HG03108 (cell line): ENCODE results near the gene SPRY1.

Experiments used
- ATAC-seq: cut with Tn5 transposase; IDR thresholded peaks from one replicate; pipeline ENCODE4 v1.9.1; 2021; ENCODE audit warnings: moderate library complexity; ENCODE audit not compliant: unreplicated experiment

Gene SPRY1

DNA sequence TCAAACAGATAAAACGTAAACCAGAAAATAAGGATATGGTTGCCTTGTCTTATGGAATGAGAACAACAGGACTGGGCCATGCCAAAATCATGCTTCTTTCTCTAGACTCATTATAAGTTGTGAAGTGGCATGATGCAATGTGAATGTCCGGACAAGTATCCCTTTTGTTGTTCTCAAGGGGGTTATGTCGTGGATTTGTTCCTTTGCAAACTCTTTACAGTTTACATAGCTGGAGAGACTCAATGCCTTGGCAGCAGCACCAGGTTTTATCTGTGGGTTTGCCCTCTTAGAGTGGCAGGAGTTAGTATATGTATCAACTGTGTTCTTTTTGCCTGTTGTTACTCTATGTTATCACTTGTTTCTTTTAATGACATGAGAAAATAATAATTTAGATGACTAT is 41.4 kb downstream of the SPRY1 start:
- ATAC-seq = no peak

DNA sequence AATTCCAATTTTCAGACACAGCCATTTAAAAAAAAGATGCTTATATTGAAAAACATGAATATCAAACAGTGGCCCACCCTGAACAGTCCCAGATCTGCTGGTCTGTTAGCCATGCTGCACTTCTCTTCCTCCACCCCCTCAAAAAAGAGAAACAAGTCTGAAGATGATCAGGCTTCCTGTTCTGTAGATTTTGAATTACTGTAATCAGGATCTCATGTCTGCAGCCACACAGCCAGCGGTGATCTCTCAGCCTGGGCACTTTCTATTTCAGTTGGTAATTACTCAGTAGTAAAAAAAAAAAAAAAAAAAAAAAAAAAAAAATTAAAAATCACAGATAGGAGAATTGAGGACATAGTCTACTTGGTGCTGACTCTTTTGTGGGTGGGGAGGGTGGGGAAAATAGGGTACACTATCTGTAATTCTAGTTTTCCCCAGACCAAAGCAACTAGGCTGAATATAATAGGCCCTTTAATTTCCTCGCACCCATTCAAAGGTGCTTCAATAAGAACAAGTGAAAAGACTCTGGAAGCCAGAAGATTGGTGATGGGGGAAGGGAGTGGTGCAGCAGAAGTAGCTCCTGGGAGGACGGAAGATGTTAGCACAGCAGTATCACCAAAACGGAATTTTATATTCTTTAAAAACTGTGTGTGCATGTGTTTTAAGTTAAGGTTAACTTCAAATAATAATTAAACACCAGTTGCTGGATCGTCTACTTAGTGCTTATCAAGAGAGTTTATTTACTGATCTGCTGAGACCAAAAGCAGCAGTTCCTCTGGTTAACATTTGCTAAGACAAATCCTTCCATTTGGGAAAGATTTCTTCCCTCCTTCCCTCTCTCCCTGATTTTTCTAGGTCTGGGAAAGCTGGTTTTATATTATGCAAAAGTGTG is 47.0 kb downstream of the SPRY1 start:
- ATAC-seq = peak; percentile 86

DNA sequence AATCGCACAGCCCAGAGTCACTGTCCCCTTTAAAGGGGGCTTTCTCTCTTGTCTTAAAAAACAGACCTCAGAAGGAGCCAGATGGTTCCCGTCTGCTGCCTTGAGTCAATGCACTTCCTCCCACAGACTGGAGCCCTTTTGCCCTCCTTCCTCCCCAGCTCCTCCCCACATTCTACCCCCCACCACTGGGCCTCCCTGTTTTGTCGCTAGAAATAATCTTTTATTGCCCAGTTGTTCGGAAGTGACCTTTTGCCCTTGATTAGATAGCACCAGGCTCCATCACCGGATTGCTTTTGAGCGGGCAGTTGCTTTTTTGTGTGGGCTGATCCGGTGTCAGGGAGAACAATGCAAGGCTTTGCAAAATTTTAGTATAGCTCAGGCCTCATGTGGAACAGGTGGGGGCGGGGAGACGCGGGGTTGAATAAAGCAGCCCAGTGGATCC is 47.7 kb downstream of the SPRY1 start:
- ATAC-seq = peak; percentile 77

DNA sequence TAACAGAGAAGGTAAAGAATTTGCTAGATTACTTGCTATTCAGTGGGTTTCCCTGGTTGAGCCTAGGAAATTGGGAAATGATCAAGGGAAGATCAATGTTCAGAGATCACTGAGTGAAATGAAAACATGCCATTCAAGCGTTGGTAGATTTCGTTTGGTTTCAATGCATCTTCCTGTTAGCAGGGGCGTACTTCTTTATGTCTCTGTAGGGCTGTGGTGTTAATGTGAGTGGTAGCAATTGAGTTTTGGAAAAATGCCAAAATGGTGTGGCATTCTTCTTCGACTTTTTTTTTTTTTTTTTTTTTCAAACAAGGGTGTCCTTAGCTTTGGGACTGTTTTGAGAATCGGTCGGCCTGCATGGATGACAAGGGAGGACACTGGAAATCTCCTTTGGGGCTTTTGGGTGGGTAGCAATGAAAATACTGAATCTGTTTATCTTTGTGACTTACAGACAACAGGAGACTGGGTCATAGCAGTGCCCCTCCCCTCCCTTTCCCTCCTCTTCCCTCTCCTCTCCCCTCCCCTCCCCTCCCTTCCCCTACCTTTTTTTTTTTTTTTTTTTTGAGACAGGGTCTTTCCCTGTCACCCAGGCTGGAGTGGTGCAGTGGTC is 50.4 kb downstream of the SPRY1 start:
- ATAC-seq = no peak

DNA sequence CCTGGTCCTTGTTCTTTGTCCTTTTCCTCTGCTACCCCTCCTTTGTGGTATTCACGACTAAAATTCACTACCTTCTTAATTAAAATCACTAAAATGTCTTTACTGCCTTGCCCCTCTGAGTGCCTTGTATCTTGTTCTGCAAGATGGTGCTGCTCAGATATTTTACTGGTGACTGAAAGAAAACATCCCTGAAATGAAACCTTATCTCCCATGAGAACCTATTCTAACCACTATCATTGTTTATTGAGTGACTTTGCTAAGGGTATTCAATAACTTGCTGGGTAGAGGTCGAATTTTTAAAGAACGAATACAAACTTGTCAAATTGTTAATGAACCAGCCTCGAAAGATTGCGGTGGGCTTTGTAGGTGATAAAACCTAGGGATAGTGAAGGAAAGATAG is 52.8 kb downstream of the SPRY1 start:
- ATAC-seq = no peak

DNA sequence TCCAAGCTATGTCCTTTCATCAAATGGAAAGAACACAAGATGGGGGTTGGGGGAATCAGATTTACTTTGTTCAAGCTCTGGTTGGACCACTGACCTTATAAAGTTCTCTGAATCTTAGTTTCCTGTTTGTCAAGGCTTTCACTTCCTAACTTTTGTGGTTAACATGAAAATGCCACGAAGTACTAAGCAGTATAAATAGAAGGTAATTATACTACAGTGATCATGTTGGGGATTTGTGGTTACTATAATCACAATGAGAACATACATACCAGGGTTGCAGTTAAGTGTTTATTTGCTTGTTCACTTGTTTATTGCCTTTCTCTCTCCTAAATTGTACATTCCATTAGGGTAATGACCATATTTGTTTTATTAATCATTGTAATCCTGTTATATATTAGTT is 53.2 kb downstream of the SPRY1 start:
- peak; percentile 85 for ATAC-seq

DNA sequence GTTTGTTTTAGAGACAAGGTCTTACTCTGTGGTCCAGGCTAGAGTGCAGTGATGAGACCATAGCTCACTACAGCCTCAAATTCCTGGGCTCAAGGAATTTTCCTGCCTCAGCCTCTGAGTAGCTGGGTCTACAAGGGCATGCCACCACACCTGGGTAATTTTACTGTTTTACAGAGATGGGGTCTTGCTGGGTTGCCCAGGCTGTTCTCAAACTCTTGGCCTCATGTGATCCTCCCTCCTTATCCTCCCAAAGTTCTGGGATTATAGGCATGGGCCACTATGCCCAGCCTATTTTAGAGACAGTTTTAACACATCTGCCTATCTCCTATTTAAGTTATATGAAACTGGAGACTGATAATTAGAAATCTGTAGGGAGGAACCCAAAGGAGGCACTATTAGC is 53.8 kb downstream of the SPRY1 start:
- no peak for ATAC-seq

DNA sequence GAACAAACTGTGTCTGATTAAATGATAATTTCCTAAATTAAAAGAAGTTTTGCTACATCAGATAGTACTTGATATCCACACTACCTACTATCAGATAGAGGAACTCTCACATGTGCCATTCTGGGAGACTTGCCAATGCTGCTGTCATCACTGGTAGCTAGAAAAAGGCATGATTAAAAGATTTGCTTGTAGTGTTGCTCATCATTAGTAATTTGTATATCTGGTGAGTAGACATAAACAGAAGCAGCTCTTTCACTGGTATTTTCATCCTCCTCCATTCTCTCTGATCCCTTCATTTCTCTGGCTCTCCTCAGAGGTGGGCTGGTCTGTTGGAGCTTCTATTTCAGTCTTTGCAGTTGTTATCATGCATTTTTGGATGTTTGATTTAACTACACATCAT is 56.0 kb downstream of the SPRY1 start:
- ATAC-seq = no peak

DNA sequence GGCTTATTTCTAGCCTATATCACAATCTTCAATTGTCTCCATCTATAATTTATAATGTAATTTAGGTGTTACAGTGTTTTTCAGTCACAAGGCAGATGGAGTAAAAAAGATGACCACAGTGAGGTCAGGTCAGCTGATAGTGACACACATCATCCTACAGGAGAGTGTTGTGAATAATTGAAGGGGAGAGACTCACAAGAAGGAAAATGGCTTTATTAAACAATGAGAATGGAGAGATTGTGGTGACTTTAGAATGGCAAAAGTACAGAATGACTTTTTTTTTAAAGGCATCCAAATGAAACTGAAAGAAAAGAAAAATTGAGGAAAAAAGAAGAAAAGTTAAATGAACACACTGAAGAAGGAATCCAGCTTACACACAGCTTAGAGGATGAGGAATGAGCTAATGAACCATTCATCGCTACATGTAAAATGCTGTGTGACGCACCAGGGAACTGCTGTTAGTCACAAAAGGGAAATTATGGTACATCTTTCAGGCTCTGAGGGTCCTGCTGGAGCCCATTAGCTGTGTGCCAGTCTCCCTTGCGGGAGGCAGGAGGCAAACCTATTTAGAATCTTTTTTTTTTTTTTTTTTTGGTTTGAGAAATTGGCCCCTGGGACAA is 56.6 kb downstream of the SPRY1 start:
- no peak for ATAC-seq
